NB4 (cell line): Measurements from ENCODE around the gene MXI1.

ENCODE experiments used
- DNase-seq: peaks from one replicate; pipeline ENCODE4 v3.0.0; 2010; ENCODE audit warnings: low read depth
- H3K4me3 ChIP-seq: one replicate; pipeline ENCODE4 v1.5.1; 2011; ENCODE audit warnings: mild to moderate bottlenecking, low read depth, low read length, moderate library complexity
- CTCF ChIP-seq: IDR thresholded peaks from one replicate; pipeline ENCODE4 v1.5.1; 2012; ENCODE audit warnings: low read depth, low read length
- MAX ChIP-seq: IDR thresholded peaks from 2 replicates; pipeline ENCODE4 v1.6.1; 2011; ENCODE audit warnings: low read depth, low read length
- MYC ChIP-seq: IDR thresholded peaks from 2 replicates; pipeline ENCODE4 v1.6.1; 2011; ENCODE audit warnings: low read depth, low read length
- POLR2A ChIP-seq: IDR thresholded peaks from 2 replicates; pipeline ENCODE4 v1.6.1; 2011; ENCODE audit warnings: mild to moderate bottlenecking; ENCODE audit not compliant: insufficient read length; ENCODE audit errors: extremely low read depth

Gene MXI1

DNA sequence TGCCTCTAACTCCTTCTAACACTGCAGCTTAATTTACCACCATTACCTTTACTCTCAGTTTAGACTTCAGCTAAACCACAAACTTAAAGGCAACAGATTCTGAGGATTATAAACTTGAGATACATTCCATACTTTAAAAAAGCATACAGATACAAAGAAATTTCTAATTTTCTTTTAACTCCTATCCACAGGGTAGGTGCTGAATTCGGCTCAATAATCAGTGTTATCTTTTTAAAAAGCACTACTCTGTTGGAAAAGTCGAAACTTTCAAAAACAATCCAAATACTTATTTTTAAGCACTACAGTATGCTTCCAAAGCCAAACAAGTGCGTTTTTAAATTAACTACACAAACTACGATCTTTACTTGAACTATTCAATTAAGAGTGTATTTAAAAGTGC, 96.3 kb downstream of the MXI1 start:
- no peak for TF ChIP-seq POLR2A
- TF ChIP-seq MAX = no peak
- no peak for TF ChIP-seq CTCF
- TF ChIP-seq MYC = no peak
- DNase-seq = no peak
- peak overlapping the region; percentile 97 for H3K4me3 ChIP-seq

- no peak for TF ChIP-seq CTCF
- no peak for TF ChIP-seq MAX
- no peak for TF ChIP-seq POLR2A
- no peak for TF ChIP-seq MYC
- H3K4me3 ChIP-seq = peak overlapping the region; percentile 97
- DNase-seq = no peak
Measured at GRCh38 chr10:110304394-110304779, 97.0 kb downstream of the MXI1 start.

DNA sequence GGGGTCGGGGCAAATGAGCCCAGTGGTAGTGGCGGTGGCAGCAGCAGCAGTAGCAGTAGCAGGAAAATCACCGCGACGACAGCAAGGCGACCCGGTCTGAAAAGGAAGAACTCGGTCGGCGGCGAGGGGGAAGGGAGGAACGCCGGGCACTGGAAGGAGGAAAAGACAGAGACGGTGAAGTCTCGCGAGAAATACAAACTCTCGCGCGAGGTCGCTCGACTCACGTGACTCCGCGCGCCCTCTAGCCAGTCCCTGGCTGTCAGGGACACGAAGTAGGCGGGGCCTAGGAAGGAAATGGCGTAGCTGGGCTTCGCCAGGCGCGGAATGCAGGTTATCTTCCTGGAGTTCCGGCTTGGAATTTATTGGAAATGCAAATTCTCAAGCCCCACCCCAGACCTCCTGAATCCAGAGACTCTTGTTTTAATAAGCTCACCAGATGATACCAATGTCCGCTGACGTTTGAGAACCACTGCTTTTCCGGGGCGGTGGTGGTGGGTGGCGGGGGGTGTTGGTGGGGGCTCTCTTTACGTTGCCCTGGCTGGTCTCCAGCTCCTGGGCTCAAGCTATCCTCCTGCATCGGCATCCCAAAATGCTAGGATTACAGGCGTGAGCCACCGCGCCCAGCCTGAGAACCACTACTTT, 97.5 kb downstream of the MXI1 start, which contains the start of gene SMNDC1:
SMNDC1 (minus strand) TSS at position 141 of the 642 bp plus-strand sequence. CDS start 1,333 bp downstream, outside the sequence.
- H3K4me3 ChIP-seq = peak within 1 kb of the TSS; percentile 97
- peak; percentile 64 for TF ChIP-seq MYC
- peak; percentile 92 for TF ChIP-seq POLR2A
- no peak for TF ChIP-seq CTCF
- peak; percentile 92 for TF ChIP-seq MAX
- peak; percentile 98 for DNase-seq

DNA sequence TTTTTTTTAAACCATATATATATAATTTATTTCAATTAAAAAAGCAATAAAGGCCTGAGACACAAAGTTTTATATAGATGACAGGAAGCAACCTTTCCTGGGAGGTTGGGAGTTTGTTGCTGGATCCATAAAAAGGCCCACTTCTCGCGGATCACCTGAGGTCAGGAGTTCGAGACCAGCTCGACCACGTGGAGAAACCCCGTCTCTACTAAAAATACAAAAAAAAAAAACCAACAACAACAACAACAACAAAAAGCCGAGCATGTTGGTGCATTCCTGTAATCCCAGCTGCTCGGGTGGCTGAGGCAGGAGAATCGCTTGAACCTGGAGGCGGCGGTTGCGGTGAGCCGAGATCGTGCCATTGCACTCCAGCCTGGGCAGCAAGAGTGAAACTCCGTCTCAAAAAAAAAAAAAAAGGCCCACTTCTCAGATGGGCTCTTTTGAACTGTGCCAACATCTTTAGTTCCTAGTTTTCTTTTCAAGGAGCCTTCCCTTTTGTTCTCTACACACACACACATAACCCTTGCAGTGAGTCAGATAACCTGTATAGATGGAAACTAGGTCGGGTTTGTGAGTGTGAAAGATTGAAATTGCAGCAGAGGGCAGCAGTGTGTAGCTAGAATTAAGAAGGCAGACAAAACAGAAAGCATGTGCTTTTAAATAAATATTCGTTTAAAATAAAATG, 98.5 kb downstream of the MXI1 start:
- TF ChIP-seq POLR2A (no peak), MYC (peak; percentile 95), MAX (peak; percentile 91), CTCF (peak; percentile 66)
- peak overlapping the region; percentile 97 for H3K4me3 ChIP-seq
- DNase-seq = peak; percentile 92

DNA sequence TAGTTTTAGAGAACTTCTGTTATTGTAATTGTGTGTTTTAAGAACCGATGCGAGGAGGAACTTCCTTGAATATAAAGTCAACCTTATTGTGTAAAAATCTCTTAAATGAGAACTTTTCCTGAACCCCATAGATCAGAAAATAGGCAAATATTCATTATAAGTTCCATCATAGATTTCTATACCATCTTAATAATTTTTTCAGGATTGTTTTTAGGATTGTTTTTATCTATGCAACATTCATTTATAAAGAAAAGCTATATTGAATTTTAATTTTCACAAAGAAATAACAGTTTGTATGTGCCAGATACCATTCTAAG, 99.0 kb downstream of the MXI1 start:
- TF ChIP-seq MYC (no peak), POLR2A (no peak)
- no peak for DNase-seq
- peak overlapping the region; percentile 19 for H3K4me3 ChIP-seq

- DNase-seq = no peak
- TF ChIP-seq CTCF = no peak
- no peak for TF ChIP-seq MAX
- TF ChIP-seq POLR2A = no peak
- no peak for TF ChIP-seq MYC
Measured at GRCh38 chr10:110307805-110308204, 100.4 kb downstream of the MXI1 start.

More at GRCh38 chr10:110307805-110308204, 100.4 kb downstream of the MXI1 start:
- H3K4me3 ChIP-seq = no peak overlapping the region
